CD14-positive monocyte (primary cell): ENCODE results near the gene TSHZ1. TPM values are rescaled to one million over a fixed set of nuclear protein-coding genes. Genes with fewer than 3 reads are reported as not detected.

ENCODE experiments used
- DNase-seq, 3 donors: peaks; one replicate each; pipeline ENCODE4 v3.0.0-alpha.2; 2011 to 2022
- H2AFZ ChIP-seq: 2 replicates; pipeline ENCODE4 v1.6.0; 2012; ENCODE audit warnings: mild to moderate bottlenecking, low read depth, low read length, inconsistent platforms; ENCODE audit not compliant: insufficient read depth, poor library complexity, severe bottlenecking
- H3K27ac ChIP-seq, 2 donors: 1 replicate in 1 of 2; 2 replicates in 1 of 2; pipeline ENCODE4 v1.5.1; 2012 to 2013; ENCODE audit warnings: low read length in 2 of 2, control low read depth in 1 of 2, inconsistent platforms in 1 of 2, low read depth in 1 of 2, mild to moderate bottlenecking in 1 of 2
- H3K27me3 ChIP-seq, 2 donors: one replicate each; pipeline versions ENCODE4 v1.6.0 to v1.6.1; 2011 to 2013; ENCODE audit warnings: low read length in 2 of 2; ENCODE audit not compliant: control insufficient read depth in 2 of 2, insufficient read depth in 2 of 2
- H3K36me3 ChIP-seq, 2 donors: replicated peaks in 1 of 2; 1 replicate in 1 of 2; 2 replicates in 1 of 2; pipeline versions ENCODE4 v1.5.1 to v1.6.1; 2012 to 2013; ENCODE audit warnings: low read length in 2 of 2, control low read depth in 1 of 2, inconsistent platforms in 1 of 2, mild to moderate bottlenecking in 1 of 2; ENCODE audit not compliant: insufficient read depth in 2 of 2, control insufficient read depth in 1 of 2
- H3K4me1 ChIP-seq, 2 donors: 1 replicate in 1 of 2; 2 replicates in 1 of 2; pipeline versions ENCODE4 v1.5.1 to v1.6.1; 2012 to 2013; ENCODE audit warnings: low read length in 2 of 2, control low read depth in 1 of 2, inconsistent platforms in 1 of 2, mild to moderate bottlenecking in 1 of 2, moderate library complexity in 1 of 2; ENCODE audit not compliant: insufficient read depth in 2 of 2, control insufficient read depth in 1 of 2
- H3K4me2 ChIP-seq: replicated peaks from 2 replicates; pipeline ENCODE3; 2012; ENCODE audit warnings: low read length, moderate library complexity, mild to moderate bottlenecking; ENCODE audit not compliant: poor library complexity, severe bottlenecking; ENCODE audit errors: extremely low read depth
- H3K4me3 ChIP-seq, 3 experiments: fragments of 200-600 bp in 1 of 3; sonication (generic) in 1 of 3; replicated peaks in 1 of 3; 1 replicate in 2 of 3; 2 replicates in 1 of 3; pipeline ENCODE4 v1.5.1; 2011 to 2013; ENCODE audit warnings: low read length in 3 of 3, mild to moderate bottlenecking in 3 of 3, control low read depth in 2 of 3, low read depth in 2 of 3, inconsistent platforms in 1 of 3, moderate library complexity in 1 of 3
- H3K79me2 ChIP-seq: 2 replicates; pipeline ENCODE4 v1.6.0; 2012; ENCODE audit warnings: mild to moderate bottlenecking, control low read depth, inconsistent platforms, low read length, moderate library complexity; ENCODE audit not compliant: insufficient read depth
- H3K9ac ChIP-seq: 2 replicates; pipeline ENCODE4 v1.6.0; 2017; ENCODE audit warnings: low read length, mild to moderate bottlenecking; ENCODE audit not compliant: insufficient read depth, poor library complexity, severe bottlenecking
- H3K9me3 ChIP-seq, 2 donors: replicated peaks in 1 of 2; 1 replicate in 1 of 2; 2 replicates in 1 of 2; pipeline versions ENCODE4 v1.5.1 to v1.6.1; 2012 to 2013; ENCODE audit warnings: low read length in 2 of 2, control low read depth in 1 of 2; ENCODE audit not compliant: control insufficient read depth in 1 of 2, insufficient read depth in 1 of 2
- H4K20me1 ChIP-seq: 2 replicates; pipeline ENCODE4 v1.6.0; 2012; ENCODE audit warnings: mild to moderate bottlenecking, low read length, control low read depth, moderate library complexity; ENCODE audit not compliant: insufficient read depth
- H3K27ac Mint-ChIP-seq, 7 donors: one replicate each; pipeline ENCODE4 v1.8.0; 2020; ENCODE audit warnings: mild to moderate bottlenecking in 7 of 7, mixed read lengths in 7 of 7, moderate library complexity in 6 of 7, inconsistent platforms in 2 of 7
- H3K27me3 Mint-ChIP-seq, 3 donors: one replicate each; pipeline ENCODE4 v1.8.0; 2021 to 2022; ENCODE audit warnings: low read depth in 3 of 3, mild to moderate bottlenecking in 3 of 3, mixed read lengths in 3 of 3, moderate library complexity in 3 of 3, inconsistent platforms in 1 of 3
- H3K36me3 Mint-ChIP-seq, 2 donors: one replicate each; pipeline ENCODE4 v1.8.0; 2020; ENCODE audit warnings: mixed read lengths in 2 of 2, inconsistent platforms in 1 of 2, mild to moderate bottlenecking in 1 of 2
- H3K4me1 Mint-ChIP-seq: one replicate; pipeline ENCODE4 v1.8.0; 2020; ENCODE audit warnings: mild to moderate bottlenecking, mixed read lengths
- H3K4me3 Mint-ChIP-seq, 2 donors: one replicate each; pipeline ENCODE4 v1.8.0; 2020; ENCODE audit warnings: mild to moderate bottlenecking in 2 of 2, mixed read lengths in 2 of 2, moderate library complexity in 1 of 2
- H3K9me3 Mint-ChIP-seq, 7 donors: one replicate each; pipeline ENCODE4 v1.8.0; 2020 to 2022; ENCODE audit warnings: mixed read lengths in 7 of 7, mild to moderate bottlenecking in 6 of 7, moderate library complexity in 6 of 7, inconsistent platforms in 2 of 7
- WGBS: methylation state at CpG from one replicate; pipeline ENCODE4 v1.1.5; 2013; ENCODE audit warnings: missing lambda C conversion rate; ENCODE audit not compliant: insufficient coverage; 5-methylcytosine and 5-hydroxymethylcytosine counted together
- intact Hi-C, 2 donors: fragments of 100-400 bp; cut with micrococcal nuclease; formaldehyde crosslinking; loops; one replicate each; pipeline versions ENCODE4 v1.15.0 to v1.15.1; 2023
- polyA plus RNA-seq, 3 donors: library from polyadenylated mRNA; depleted of rRNA in 1 of 3; unstranded in 2 of 3; stranded (reverse) in 1 of 3; fragments of 300-500 nt in 2 of 3; fragments of >200 nt in 1 of 3; fragmentation: Illumina TruSeq in 2 of 3; gene quantifications; 1 replicate in 2 of 3; 2 replicates in 1 of 3; pipeline ENCODE4 v1.2.3, GENCODE V29; 2012 to 2021
- TF ChIP-seq, protein P1 (sequence below): fragments of 200-600 bp; IDR thresholded peaks from one replicate; pipeline ENCODE4 v1.8.0; 2022; ENCODE audit warnings: antibody characterized with exemption, mild to moderate bottlenecking

Gene TSHZ1
- polyA plus RNA-seq, 3 donors, result 0.76 to 3.3 (median 1.4) TPM

DNA sequence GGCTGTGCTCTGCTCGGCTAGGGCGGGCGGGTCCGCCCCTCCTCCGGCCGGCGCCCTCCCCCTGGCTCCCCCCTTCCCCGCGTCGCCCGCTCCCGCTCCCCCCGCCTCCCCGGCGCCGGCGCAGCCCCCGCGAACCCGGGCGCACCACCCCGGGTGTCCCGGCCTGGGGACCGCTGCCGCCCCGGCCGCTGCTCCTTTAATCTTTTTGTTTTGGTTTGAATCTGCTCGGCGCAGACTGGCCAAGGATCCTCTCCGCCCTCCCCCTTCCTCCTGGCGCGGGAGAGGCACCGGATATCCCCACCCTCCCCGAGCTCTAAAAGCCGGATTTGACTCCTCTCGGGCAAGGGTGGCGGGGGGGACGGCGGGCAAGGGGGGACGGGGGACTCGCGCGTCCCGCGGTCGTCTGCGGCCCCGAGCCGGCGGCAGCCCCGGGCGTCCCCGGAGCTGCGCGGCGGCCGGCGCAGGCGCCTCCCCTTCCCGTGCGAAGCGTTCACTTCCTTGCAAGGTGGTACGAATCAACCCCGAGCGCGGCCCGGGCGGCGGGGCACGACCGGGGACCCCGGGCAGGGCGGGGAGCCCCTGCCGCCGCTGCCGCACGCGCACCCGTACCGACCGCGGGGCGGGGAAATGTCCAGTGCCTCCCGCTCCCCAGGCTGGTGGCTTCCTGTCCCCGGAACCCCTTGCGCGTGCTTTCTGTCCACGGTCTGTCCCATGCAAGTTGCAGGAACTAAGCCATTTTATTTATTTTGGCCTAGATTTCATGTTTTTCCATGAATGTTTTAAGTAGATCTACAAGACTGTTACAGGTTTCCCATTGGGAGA lies 1.3 kb upstream of the TSHZ1 start, which contains the start of gene PTGR3:
Gene PTGR3 (minus strand): TSS at position 11 of the 822 bp plus-strand sequence. CDS start 81 bp downstream, outside the sequence.
- Histone ChIP-seq H2AFZ (peak within 1 kb of the TSS; percentile 81), H3K9ac (peak within 1 kb of the TSS; percentile 79), H4K20me1 (peaks cover 50% of the 10 kb centered on the region), H3K36me3 (no peaks in the 10 kb centered on the region), H3K4me2 (peak within 1 kb of the TSS; percentile 93), H3K9me3 (no peaks in the 10 kb centered on the region), H3K4me1 (peaks cover 49 to 73% of the 10 kb centered on the region in 2 donors), H3K27me3 (peaks cover 16 to 29% of the 10 kb centered on the region in 2 donors), H3K4me3 (peak within 1 kb of the TSS; percentile 67 to 91 (median 89)), H3K27ac (peak within 1 kb of the TSS; percentile 79 to 86), H3K79me2 (peaks cover 77% of the 10 kb centered on the region)
- intact Hi-C loops, result loop anchor here (5.0 to 10.0 kb wide), 4 partner anchors 38 to 145 kb away; no protein-coding TSS in a partner anchor
- peak; percentile 46 to 62 (median 59) for DNase-seq
- Mint-ChIP-seq H3K36me3 (peaks cover 11 to 23% of the 10 kb centered on the region in 2 donors), H3K4me1 (peaks cover 63% of the 10 kb centered on the region), H3K4me3 (peak within 1 kb of the TSS; percentile 95 to 97), H3K27ac (peak within 1 kb of the TSS; percentile 88 to 94 (median 91)), H3K27me3 (peaks cover 2 to 30% (median 18%) of the 10 kb centered on the region in 3 donors), H3K9me3 (peaks cover 0 to 1% (median 0%) of the 10 kb centered on the region in 7 donors)
- TF ChIP-seq, protein P1, sequence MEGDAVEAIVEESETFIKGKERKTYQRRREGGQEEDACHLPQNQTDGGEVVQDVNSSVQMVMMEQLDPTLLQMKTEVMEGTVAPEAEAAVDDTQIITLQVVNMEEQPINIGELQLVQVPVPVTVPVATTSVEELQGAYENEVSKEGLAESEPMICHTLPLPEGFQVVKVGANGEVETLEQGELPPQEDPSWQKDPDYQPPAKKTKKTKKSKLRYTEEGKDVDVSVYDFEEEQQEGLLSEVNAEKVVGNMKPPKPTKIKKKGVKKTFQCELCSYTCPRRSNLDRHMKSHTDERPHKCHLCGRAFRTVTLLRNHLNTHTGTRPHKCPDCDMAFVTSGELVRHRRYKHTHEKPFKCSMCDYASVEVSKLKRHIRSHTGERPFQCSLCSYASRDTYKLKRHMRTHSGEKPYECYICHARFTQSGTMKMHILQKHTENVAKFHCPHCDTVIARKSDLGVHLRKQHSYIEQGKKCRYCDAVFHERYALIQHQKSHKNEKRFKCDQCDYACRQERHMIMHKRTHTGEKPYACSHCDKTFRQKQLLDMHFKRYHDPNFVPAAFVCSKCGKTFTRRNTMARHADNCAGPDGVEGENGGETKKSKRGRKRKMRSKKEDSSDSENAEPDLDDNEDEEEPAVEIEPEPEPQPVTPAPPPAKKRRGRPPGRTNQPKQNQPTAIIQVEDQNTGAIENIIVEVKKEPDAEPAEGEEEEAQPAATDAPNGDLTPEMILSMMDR, result no peak
- under 1% methylated on average over 70 of the region's 88 CpGs for WGBS

DNA sequence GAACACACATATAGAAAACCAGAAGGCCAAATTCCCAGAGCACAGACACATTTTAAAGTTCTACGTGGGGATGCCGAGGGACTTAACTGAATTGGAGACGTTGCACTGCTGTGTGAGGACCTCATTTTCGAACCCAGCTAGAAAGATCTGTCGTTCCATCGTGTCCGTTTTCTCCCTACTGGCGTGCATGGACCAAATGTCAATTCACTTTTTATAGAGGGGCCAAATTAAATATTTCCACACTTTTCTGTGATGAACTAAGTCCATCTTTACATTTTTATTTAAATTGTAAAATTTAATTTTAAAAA lies 692 bp upstream of the TSHZ1 start:
- peaks cover 16 to 25% of the 10 kb centered on the region in 2 donors for H3K27me3 ChIP-seq
- peaks cover 44% of the 10 kb centered on the region for H4K20me1 ChIP-seq
- peak overlapping the region; percentile 88 to 92 (median 90) for H3K27ac Mint-ChIP-seq
- no peaks in the 10 kb centered on the region for H3K9me3 ChIP-seq
- peaks cover 0 to 1% (median 0%) of the 10 kb centered on the region in 7 donors for H3K9me3 Mint-ChIP-seq
- H3K4me1 ChIP-seq, result peaks cover 45 to 67% of the 10 kb centered on the region in 2 donors
- peaks cover 2 to 25% (median 16%) of the 10 kb centered on the region in 3 donors for H3K27me3 Mint-ChIP-seq
- peaks cover 11 to 23% of the 10 kb centered on the region in 2 donors for H3K36me3 Mint-ChIP-seq
- peak overlapping the region; percentile 81 for H2AFZ ChIP-seq
- peak overlapping the region; percentile 79 for H3K9ac ChIP-seq
- H3K4me1 Mint-ChIP-seq, result peaks cover 61% of the 10 kb centered on the region
- intact Hi-C loops, result loop anchor here (5.0 to 10.0 kb wide), 4 partner anchors 37 to 145 kb away; no protein-coding TSS in a partner anchor
- H3K4me2 ChIP-seq, result peak overlapping the region; percentile 93
- WGBS, result 0% methylated on average over 4 of the region's 8 CpGs
- peak overlapping the region; percentile 79 to 86 for H3K27ac ChIP-seq
- H3K36me3 ChIP-seq, result no peaks in the 10 kb centered on the region
- peak overlapping the region; percentile 77 to 97 for H3K4me3 Mint-ChIP-seq
- TF ChIP-seq, protein P1, result no peak
- H3K79me2 ChIP-seq, result peaks cover 77% of the 10 kb centered on the region
- no peak for DNase-seq
- peak overlapping the region; percentile 67 to 91 (median 89) for H3K4me3 ChIP-seq
